ENCODE results near the gene CDC14A.

The CDC14A gene

DNA sequence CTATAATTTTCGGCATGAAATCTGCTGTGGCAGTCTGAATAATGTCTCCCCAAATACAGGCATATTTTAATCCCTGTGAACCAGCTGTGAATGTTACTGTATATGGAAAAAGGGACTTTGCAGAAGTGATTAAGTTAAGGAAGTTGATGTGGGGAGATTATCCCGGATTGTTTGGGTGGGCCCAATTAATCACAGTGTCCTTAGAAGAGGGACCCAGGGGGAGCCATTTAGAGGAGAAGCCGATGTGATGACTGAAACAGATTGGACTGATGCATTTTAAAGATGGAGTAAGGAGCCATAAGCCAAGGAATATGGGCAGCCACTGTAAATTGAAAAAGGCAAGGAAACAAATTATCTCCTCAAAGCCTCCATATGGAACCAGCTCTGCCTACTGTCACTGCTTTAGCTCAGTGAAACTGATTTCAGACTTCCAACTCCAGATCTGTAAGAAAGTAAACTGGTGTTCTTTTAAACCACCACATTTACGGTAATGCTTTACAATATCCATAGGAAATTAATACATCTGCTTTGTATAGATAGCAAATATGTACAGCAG lies 124.5 kb downstream of the CDC14A start:
- Histone ChIP-seq H3K9ac (ENCODE audit: low read length) (no peak overlapping the region), H3K27me3 (replicated peaks; ENCODE audit: control insufficient read depth, insufficient read depth, low read length) (no peaks in the 10 kb centered on the region), H3K4me3 (ENCODE audit: low read length) (no peak overlapping the region), H3K9me3 (ENCODE audit: control insufficient read depth, low read length) (no peaks in the 10 kb centered on the region), H3K36me3 (ENCODE audit: control insufficient read depth, insufficient read depth, low read length, severe bottlenecking) (no peaks in the 10 kb centered on the region), H3K4me1 (ENCODE audit: control insufficient read depth, insufficient read depth, low read length) (peaks cover 4% of the 10 kb centered on the region)
- no peak for DNase-seq (ENCODE audit: low read depth)

- Histone ChIP-seq H3K9ac (ENCODE audit: low read length) (no peak overlapping the region), H3K4me1 (ENCODE audit: control insufficient read depth, insufficient read depth, low read length) (peaks cover 4% of the 10 kb centered on the region), H3K27me3 (replicated peaks; ENCODE audit: control insufficient read depth, insufficient read depth, low read length) (no peaks in the 10 kb centered on the region), H3K9me3 (ENCODE audit: control insufficient read depth, low read length) (no peaks in the 10 kb centered on the region), H3K36me3 (ENCODE audit: control insufficient read depth, insufficient read depth, low read length, severe bottlenecking) (no peaks in the 10 kb centered on the region), H3K4me3 (ENCODE audit: low read length) (no peak overlapping the region)
- no peak for DNase-seq (ENCODE audit: low read depth)
Measured at GRCh38 chr1:100478816-100479215, 126.5 kb downstream of the CDC14A start.

- Histone ChIP-seq H3K4me1 (ENCODE audit: control insufficient read depth, insufficient read depth, low read length) (peaks cover 3% of the 10 kb centered on the region), H3K36me3 (ENCODE audit: control insufficient read depth, insufficient read depth, low read length, severe bottlenecking) (no peaks in the 10 kb centered on the region), H3K4me3 (ENCODE audit: low read length) (no peak overlapping the region), H3K9me3 (ENCODE audit: control insufficient read depth, low read length) (no peaks in the 10 kb centered on the region), H3K9ac (ENCODE audit: low read length) (no peak overlapping the region), H3K27me3 (replicated peaks; ENCODE audit: control insufficient read depth, insufficient read depth, low read length) (no peaks in the 10 kb centered on the region)
- DNase-seq (ENCODE audit: low read depth), result no peak
Measured at GRCh38 chr1:100479620-100480338, 127.5 kb downstream of the CDC14A start.

- peak; percentile 29 for DNase-seq (ENCODE audit: low read depth)
- no peaks in the 10 kb centered on the region for H3K27me3 ChIP-seq (replicated peaks; ENCODE audit: control insufficient read depth, insufficient read depth, low read length)
- H3K9me3 ChIP-seq (ENCODE audit: control insufficient read depth, low read length), result no peaks in the 10 kb centered on the region
- no peaks in the 10 kb centered on the region for H3K36me3 ChIP-seq (ENCODE audit: control insufficient read depth, insufficient read depth, low read length, severe bottlenecking)
- H3K4me1 ChIP-seq (ENCODE audit: control insufficient read depth, insufficient read depth, low read length), result no peaks in the 10 kb centered on the region
- H3K4me3 ChIP-seq (ENCODE audit: low read length), result no peak overlapping the region
- no peak overlapping the region for H3K9ac ChIP-seq (ENCODE audit: low read length)
Measured at GRCh38 chr1:100481303-100481702, 129.0 kb downstream of the CDC14A start.

- no peaks in the 10 kb centered on the region for H3K36me3 ChIP-seq (ENCODE audit: control insufficient read depth, insufficient read depth, low read length, severe bottlenecking)
- H3K9ac ChIP-seq (ENCODE audit: low read length), result no peak overlapping the region
- DNase-seq (ENCODE audit: low read depth), result no peak
- H3K4me3 ChIP-seq (ENCODE audit: low read length), result no peak overlapping the region
- H3K4me1 ChIP-seq (ENCODE audit: control insufficient read depth, insufficient read depth, low read length), result no peaks in the 10 kb centered on the region
- H3K9me3 ChIP-seq (ENCODE audit: control insufficient read depth, low read length), result no peaks in the 10 kb centered on the region
- no peaks in the 10 kb centered on the region for H3K27me3 ChIP-seq (replicated peaks; ENCODE audit: control insufficient read depth, insufficient read depth, low read length)
Measured at GRCh38 chr1:100482167-100482566, 129.9 kb downstream of the CDC14A start.

DNA sequence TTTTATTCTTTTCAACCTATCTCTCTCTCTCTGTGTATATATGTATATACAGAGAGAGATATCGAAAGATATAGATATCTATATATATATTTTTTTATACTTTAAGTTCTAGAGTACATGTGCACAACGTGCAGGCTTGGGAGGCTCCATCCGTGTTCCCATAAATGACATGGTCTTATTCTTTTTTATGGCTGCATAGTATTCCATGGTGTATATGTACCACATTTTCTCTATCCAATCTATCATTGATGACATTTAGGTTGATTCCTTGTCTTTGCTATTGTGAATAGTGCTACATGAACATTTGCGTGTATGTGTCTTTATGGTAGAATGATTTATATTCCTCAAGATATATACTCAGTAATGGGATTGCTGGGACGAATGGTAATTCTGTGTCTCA lies 130.4 kb downstream of the CDC14A start:
- Histone ChIP-seq H3K4me1 (ENCODE audit: control insufficient read depth, insufficient read depth, low read length) (no peaks in the 10 kb centered on the region), H3K9ac (ENCODE audit: low read length) (no peak overlapping the region), H3K36me3 (ENCODE audit: control insufficient read depth, insufficient read depth, low read length, severe bottlenecking) (no peaks in the 10 kb centered on the region), H3K4me3 (ENCODE audit: low read length) (no peak overlapping the region), H3K27me3 (replicated peaks; ENCODE audit: control insufficient read depth, insufficient read depth, low read length) (no peaks in the 10 kb centered on the region), H3K9me3 (ENCODE audit: control insufficient read depth, low read length) (no peaks in the 10 kb centered on the region)
- no peak for DNase-seq (ENCODE audit: low read depth)

DNA sequence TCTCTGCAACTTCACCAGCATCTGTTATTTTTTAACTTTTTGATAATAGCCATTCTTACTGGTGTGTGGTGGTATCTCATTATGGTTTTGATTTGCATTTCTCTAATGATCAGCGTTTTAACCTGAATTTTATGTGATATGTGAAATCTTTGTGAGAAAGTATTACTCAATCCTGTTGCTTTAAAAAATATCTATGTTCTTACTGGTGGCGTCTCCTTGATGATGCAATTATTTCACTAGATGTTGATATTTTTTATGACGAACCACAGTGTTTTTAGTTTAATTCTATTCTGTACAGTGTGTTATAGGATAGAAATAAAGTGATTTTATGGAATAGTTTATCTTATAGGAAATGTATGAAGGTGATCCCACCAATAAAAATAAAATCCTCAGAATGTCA lies 130.9 kb downstream of the CDC14A start:
- H3K36me3 ChIP-seq (ENCODE audit: control insufficient read depth, insufficient read depth, low read length, severe bottlenecking), result no peaks in the 10 kb centered on the region
- no peaks in the 10 kb centered on the region for H3K27me3 ChIP-seq (replicated peaks; ENCODE audit: control insufficient read depth, insufficient read depth, low read length)
- H3K4me3 ChIP-seq (ENCODE audit: low read length), result no peak overlapping the region
- no peak for DNase-seq (ENCODE audit: low read depth)
- no peaks in the 10 kb centered on the region for H3K9me3 ChIP-seq (ENCODE audit: control insufficient read depth, low read length)
- no peaks in the 10 kb centered on the region for H3K4me1 ChIP-seq (ENCODE audit: control insufficient read depth, insufficient read depth, low read length)
- no peak overlapping the region for H3K9ac ChIP-seq (ENCODE audit: low read length)

GRCh38 chr1:100485855-100486258 lies 133.6 kb downstream of the CDC14A start:
- H3K36me3 ChIP-seq (ENCODE audit: control insufficient read depth, insufficient read depth, low read length, severe bottlenecking), result no peaks in the 10 kb centered on the region
- no peak for DNase-seq (ENCODE audit: low read depth)
- H3K9ac ChIP-seq (ENCODE audit: low read length), result no peak overlapping the region
- no peaks in the 10 kb centered on the region for H3K27me3 ChIP-seq (replicated peaks; ENCODE audit: control insufficient read depth, insufficient read depth, low read length)
- H3K4me3 ChIP-seq (ENCODE audit: low read length), result no peak overlapping the region
- H3K4me1 ChIP-seq (ENCODE audit: control insufficient read depth, insufficient read depth, low read length), result no peaks in the 10 kb centered on the region
- no peaks in the 10 kb centered on the region for H3K9me3 ChIP-seq (ENCODE audit: control insufficient read depth, low read length)

DNA sequence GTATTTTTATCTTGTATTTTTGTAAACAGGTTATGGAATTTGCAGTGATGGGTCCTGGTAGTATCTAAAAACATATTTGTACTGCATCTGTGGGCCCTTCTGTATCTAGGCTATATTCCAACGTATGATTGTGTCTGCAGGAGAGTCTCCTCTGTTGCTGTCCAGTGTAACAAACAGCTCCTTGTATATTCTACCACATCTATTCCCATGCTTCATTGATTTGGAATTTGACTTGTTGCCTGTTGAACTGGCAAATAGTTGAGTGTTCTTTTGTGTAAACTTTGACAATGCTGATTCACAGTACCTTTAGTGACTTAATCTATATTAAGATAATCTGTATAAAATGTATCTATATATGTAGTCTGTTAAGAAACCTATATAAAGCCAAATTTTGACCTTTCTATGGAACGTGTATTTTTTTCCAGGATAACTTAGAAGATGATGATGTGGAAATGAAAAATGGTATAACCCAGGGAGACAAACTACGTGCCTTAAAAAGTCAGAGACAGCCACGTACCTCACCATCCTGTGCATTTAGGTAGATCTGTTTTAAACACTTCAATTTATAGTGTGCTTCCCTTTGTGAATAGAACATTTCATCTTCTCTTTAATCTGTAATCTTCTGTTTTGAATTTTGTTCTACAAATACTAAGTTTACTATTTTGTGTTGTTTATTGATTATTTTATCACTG lies 142.2 kb downstream of the CDC14A start:
- no peaks in the 10 kb centered on the region for H3K4me1 ChIP-seq (ENCODE audit: control insufficient read depth, insufficient read depth, low read length)
- H3K9me3 ChIP-seq (ENCODE audit: control insufficient read depth, low read length), result peaks cover 4% of the 10 kb centered on the region
- H3K36me3 ChIP-seq (ENCODE audit: control insufficient read depth, insufficient read depth, low read length, severe bottlenecking), result peaks cover 4% of the 10 kb centered on the region
- no peaks in the 10 kb centered on the region for H3K27me3 ChIP-seq (replicated peaks; ENCODE audit: control insufficient read depth, insufficient read depth, low read length)
- H3K4me3 ChIP-seq (ENCODE audit: low read length), result no peak overlapping the region
- peak; percentile 18 for DNase-seq (ENCODE audit: low read depth)
- no peak overlapping the region for H3K9ac ChIP-seq (ENCODE audit: low read length)

DNA sequence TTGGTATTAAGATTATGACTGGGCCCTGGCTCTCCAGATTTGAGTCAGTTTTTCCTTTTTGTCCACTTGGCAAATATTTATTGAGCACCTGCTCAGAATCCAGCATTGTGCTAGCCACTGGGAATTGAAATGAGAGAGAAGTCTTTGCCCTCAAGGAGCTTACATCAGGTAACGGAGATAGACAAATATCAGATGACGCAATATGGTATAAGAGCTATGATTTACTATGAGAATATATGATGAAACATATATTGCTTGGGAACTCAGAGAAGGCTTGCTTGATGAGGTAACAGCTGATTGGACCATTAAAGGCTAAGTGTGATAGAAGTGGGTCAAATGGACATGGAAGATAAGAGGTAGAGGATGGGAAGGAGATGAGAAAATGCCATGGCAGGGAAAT lies 144.6 kb downstream of the CDC14A start:
- H3K36me3 ChIP-seq (ENCODE audit: control insufficient read depth, insufficient read depth, low read length, severe bottlenecking), result peaks cover 8% of the 10 kb centered on the region
- DNase-seq (ENCODE audit: low read depth), result no peak
- H3K9ac ChIP-seq (ENCODE audit: low read length), result no peak overlapping the region
- peaks cover 4% of the 10 kb centered on the region for H3K9me3 ChIP-seq (ENCODE audit: control insufficient read depth, low read length)
- H3K4me1 ChIP-seq (ENCODE audit: control insufficient read depth, insufficient read depth, low read length), result no peaks in the 10 kb centered on the region
- H3K4me3 ChIP-seq (ENCODE audit: low read length), result no peak overlapping the region
- H3K27me3 ChIP-seq (replicated peaks; ENCODE audit: control insufficient read depth, insufficient read depth, low read length), result no peaks in the 10 kb centered on the region

DNA sequence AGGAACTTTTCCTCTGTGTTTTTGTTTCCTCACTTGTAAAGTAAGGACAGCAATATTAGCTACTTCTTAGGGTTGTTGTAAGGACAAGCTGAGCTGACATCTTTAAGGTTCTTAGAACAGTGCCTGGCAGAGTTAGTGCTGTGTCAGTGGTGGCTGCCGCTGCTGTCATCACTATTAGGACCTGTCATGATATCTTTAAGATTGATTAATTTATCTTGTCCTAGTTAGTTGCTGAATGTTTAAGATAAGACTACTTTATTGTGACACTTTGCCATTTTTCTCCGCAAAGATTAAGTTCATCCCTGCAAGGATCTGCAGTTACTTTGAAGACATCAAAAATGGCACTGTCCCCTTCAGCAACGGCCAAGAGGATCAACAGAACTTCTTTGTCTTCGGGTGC lies 145.5 kb downstream of the CDC14A start:
- Histone ChIP-seq H3K9ac (ENCODE audit: low read length) (no peak overlapping the region), H3K36me3 (ENCODE audit: control insufficient read depth, insufficient read depth, low read length, severe bottlenecking) (peaks cover 8% of the 10 kb centered on the region), H3K9me3 (ENCODE audit: control insufficient read depth, low read length) (peaks cover 2% of the 10 kb centered on the region), H3K4me3 (ENCODE audit: low read length) (no peak overlapping the region), H3K27me3 (replicated peaks; ENCODE audit: control insufficient read depth, insufficient read depth, low read length) (no peaks in the 10 kb centered on the region), H3K4me1 (ENCODE audit: control insufficient read depth, insufficient read depth, low read length) (no peaks in the 10 kb centered on the region)
- no peak for DNase-seq (ENCODE audit: low read depth)
